HG03135 (cell line): Measurements from ENCODE around the gene MTMR6.
"Not testable (repeated sequence)": the region's sequence is repeated elsewhere in the genome, so short reads cannot be mapped to it uniquely, and the experiment has no call there.

ENCODE experiments used
- ATAC-seq: cut with Tn5 transposase; IDR thresholded peaks from one replicate; pipeline ENCODE4 v1.9.1; 2021; ENCODE audit warnings: mild to moderate bottlenecking, moderate library complexity; ENCODE audit not compliant: unreplicated experiment

Gene MTMR6

GRCh38 chr13:25286969-25287961, at the start of gene MTMR6:
Gene MTMR6 (minus strand): TSS chr13:25287488. CDS start chr13:25287247, 241 bp downstream.
- peak; percentile 97 for ATAC-seq

DNA sequence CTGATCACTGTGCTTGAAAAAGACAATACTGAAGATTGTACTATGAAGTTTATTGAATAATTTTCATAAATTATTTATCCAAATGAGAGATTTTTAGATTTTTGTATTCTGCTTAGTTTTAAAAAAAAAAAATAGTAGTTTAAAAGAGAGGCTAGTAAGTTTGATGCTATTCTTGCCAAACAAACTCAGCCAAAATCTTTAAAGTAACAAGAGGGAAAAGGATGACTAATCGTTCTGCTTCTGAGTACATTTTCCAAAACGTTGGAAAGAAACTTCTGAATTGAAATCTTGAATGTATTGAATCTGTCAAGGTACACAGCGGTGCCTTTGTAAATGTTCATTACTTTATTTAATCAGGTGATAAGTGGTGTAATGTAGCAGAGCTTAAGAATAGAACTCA, 48.6 kb upstream of the MTMR6 start:
- ATAC-seq, result no peak

- ATAC-seq, result no peak
These were observed 43.3 kb upstream of the MTMR6 start for GRCh38 chr13:25330541-25330940.

GRCh38 chr13:25329706-25330105, 42.4 kb upstream of the MTMR6 start:
- no peak for ATAC-seq

DNA sequence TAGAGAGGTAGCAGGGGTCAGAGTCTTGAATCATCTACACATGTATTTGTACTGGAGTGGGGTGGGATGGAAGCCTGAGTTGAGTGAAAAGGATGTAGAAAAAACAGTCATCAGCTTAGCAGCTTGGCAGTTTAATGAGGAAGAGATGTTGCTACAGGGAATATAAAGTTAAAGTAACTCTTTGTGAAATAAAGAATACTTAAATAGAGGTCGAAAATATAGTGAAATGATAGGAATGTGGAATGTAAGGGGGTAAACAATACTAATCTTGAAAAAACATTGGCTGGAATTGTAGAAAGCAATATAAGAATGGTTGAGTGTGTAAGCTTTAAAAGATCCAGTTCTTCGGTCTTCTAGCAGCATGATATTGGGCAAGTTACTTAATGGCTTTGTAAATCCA, 36.8 kb upstream of the MTMR6 start:
- no peak for ATAC-seq

DNA sequence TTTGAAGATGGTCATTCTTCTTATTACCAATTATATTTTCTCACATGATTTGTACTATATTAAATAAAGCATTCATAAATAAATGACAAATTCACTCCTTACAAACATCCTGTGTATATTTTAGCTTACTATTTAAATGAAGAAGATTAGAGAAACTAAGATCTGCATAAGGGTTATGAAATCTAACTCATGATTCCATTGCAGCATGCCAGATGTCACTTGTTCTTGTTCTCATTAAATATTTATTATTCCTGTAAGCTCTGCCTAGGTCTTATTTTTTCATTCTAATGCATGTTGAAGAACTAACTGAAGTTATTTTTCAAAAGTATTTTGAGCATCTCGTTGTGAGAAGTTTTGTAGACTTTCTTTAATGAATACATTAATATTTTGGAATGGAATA, 32.5 kb upstream of the MTMR6 start:
- no peak for ATAC-seq

GRCh38 chr13:25318946-25319345, 31.7 kb upstream of the MTMR6 start:
- ATAC-seq, result not testable (repeated sequence)

- ATAC-seq, result no peak
These were observed 23.6 kb upstream of the MTMR6 start for GRCh38 chr13:25310891-25311290.

DNA sequence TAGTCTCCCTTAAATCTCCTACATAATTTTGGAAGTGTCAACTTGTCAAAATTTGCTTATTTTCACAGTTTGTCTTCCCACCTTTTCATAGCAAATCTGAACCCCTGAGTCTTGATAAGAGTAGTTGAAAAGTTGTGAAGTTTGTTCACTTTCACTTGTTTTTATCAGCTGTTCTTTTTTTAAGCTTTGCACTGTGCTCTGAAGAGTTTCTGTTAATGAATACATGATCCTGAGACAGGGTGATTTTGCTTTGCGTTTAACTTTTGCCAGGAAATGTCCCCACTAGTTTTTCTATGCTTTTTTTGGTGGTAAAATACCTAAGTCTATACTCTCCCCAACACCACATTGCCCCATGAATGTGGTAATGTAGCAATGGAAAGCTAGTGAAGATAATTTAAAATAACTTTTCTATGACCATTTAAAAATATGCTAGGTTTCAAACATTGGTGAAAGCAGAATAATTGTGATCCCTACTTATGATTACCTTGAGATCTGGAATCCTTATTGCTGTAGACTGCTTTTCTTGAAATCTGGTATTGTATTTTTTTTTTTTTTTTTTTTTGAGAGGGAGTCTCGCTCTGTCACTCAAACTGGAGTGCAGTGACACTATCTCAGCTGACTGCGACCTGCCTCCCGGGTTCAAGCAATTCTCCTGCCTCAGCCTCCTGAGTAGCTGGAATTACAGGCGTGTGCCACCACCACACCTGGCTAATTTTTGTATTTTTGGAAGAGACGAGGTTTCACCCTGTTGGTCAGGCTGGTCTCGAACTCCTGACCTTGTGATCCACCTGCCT, 19.6 kb upstream of the MTMR6 start:
- ATAC-seq, result no peak

DNA sequence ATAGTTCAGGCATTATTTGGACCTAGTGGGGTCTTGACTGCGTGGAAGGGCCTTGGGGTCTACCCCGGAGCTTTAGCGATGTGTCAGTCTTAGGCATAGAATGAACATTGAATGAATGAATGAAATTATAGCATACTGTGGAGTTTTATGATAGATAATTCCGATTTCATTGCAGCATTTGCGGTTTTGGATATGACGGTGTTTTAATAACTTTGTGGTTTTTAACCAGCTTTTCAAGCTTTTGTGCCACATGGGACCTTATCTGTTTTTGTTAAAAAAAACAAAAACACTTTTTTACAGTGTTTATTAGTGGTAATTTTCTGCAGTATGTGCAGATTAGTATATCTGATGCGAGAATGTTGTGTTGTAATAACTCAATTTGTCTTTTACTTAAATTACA, 14.8 kb upstream of the MTMR6 start:
- ATAC-seq, result no peak

GRCh38 chr13:25301347-25302113, 14.2 kb upstream of the MTMR6 start, which contains the start of gene NUP58:
Gene NUP58 (plus strand): TSS chr13:25301625. CDS start chr13:25301774, 149 bp downstream.
- peak; percentile 99 for ATAC-seq

DNA sequence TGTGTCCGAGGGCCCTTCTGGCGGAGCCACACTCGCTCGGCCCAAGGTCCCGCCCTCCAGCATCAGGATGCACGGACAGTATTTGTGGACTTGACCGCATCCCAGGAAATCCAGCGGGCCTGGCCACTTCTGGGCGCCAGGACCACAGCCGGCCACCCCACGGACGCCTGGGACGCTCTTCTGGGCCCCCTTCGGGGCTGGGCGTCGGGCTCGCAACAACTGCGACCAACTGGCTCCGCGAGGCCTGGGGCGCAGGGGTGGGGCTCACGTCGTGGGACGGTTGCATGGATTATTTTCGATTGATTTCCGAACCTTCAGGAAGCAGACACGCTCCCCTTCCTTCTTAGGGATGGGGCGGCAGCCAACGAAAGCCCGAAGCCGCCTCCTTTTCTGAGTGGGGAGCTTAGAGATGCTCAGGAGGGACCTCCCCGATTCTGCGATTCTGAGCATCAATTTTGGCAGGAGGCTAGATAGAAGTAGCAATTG, 13.6 kb upstream of the MTMR6 start:
- peak; percentile 27 for ATAC-seq

DNA sequence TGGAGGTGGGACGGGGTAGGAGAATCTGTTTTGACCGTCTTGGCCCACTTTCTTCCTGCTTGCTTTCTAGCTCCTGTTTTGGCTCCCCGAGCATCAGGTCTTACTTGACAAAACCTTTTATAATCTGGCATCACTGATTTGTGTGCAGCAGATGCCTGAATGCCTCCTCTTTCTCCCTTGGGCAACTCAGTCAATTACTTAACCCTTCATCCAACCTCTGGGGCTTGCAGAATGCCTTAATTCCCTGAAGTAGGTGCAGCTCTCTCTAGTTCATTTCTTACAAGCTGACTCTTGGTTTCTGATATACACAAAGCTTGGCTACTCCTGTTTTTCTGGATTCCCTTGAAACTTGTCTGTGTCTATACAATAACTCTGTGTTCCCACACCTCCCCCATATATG, 8.4 kb upstream of the MTMR6 start:
- no peak for ATAC-seq

DNA sequence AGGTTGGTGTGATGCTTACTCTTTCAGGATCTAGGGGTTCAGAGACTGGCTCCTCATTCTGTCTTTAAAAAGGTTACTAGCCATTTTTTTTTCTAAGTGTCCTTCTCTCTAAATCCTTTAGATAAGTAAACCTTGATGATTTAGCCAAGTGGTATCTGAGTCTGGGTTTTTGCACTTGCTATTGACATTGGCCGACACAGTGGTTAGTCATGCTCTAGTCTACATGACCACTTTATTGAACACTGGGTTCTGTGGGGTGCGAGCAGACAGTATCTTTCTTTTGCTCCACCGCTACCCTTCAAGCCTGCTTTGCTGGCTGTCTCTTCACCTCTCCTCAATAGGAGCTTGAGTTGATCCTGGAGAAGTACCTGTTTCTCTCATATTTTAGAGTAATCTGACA, 7.9 kb upstream of the MTMR6 start:
- no peak for ATAC-seq

DNA sequence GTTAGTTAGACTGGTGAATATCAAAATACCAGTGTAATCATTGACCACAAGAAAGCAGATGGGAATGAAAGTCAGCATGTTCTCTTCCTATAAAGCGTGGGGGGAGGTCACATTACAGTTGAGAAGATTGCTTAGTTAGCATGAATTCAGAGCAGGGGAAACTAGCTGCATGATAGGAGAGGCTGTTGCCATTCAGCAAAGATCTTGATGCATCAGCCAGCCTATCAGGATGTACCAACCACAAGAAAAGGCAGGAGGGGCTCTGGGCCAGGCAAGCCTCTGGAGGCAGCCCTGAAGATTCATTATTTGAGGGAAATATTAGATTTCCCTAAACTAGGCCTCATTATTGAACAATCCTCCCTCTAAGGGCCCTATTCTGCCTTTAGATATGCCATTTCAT, 5.0 kb upstream of the MTMR6 start:
- no peak for ATAC-seq

GRCh38 chr13:25291691-25292090, 4.4 kb upstream of the MTMR6 start:
- no peak for ATAC-seq

DNA sequence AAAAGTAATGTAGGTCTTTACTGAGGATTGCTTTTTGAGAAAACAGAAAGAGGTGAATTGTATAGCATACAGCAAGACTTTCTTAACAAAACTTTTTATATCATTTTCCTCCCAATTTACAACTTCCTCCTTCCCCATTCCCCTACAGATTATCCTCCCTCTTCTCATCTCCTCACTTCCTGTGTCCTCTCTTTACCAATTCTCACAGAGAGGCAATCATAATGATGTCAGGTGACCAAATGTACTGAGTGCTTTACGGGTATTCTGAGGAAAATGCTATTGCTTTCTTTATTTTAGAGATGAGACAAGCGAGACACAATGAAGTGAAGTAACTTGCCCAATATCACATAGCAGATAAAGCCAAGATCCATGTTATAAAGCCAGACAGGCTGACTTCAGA, 1.7 kb upstream of the MTMR6 start:
- no peak for ATAC-seq

- ATAC-seq, result peak; percentile 38
These were observed 850 bp downstream of the MTMR6 start for GRCh38 chr13:25286308-25286968.

GRCh38 chr13:25281935-25282332, 5.4 kb downstream of the MTMR6 start:
- ATAC-seq, result peak; percentile 12
